ENCODE measurements around the gene MAP3K14.

GRCh38 chr17:45227101-45227925 lies 89.5 kb downstream of the MAP3K14 start:
- TF ChIP-seq, protein P1, sequence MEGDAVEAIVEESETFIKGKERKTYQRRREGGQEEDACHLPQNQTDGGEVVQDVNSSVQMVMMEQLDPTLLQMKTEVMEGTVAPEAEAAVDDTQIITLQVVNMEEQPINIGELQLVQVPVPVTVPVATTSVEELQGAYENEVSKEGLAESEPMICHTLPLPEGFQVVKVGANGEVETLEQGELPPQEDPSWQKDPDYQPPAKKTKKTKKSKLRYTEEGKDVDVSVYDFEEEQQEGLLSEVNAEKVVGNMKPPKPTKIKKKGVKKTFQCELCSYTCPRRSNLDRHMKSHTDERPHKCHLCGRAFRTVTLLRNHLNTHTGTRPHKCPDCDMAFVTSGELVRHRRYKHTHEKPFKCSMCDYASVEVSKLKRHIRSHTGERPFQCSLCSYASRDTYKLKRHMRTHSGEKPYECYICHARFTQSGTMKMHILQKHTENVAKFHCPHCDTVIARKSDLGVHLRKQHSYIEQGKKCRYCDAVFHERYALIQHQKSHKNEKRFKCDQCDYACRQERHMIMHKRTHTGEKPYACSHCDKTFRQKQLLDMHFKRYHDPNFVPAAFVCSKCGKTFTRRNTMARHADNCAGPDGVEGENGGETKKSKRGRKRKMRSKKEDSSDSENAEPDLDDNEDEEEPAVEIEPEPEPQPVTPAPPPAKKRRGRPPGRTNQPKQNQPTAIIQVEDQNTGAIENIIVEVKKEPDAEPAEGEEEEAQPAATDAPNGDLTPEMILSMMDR (IDR thresholded peaks at IDR 0.05; ENCODE audit: insufficient read depth, low read length, poor library complexity, severe bottlenecking): no peak
- TF ChIP-seq EZH2phosphoT487 (conservative IDR thresholded peaks at IDR 0.05; ENCODE audit: low read length): no peak
